SKM-1 treated with dmso at 0.1 percent for 144 hours (cell line): ENCODE measurements around the gene FGF5.
"Not testable (repeated sequence)": the region's sequence is repeated elsewhere in the genome, so short reads cannot be mapped to it uniquely, and the experiment has no call there.

ENCODE experiments used
- DNase-seq: peaks from one replicate; lab custom pipeline; 2025; ENCODE audit not compliant: unreplicated experiment; lab: John Stamatoyannopoulos, UW

Gene FGF5

GRCh38 chr4:80294206-80294605 is 27.7 kb downstream of the FGF5 start:
- DNase-seq: no peak

- DNase-seq: no peak
These were observed 28.9 kb downstream of the FGF5 start for GRCh38 chr4:80295336-80295735.

GRCh38 chr4:80295826-80296225 is 29.4 kb downstream of the FGF5 start:
- DNase-seq: no peak

- no peak for DNase-seq
These were observed 35.4 kb downstream of the FGF5 start for GRCh38 chr4:80301884-80302283.

- DNase-seq: no peak
These were observed 36.3 kb downstream of the FGF5 start for GRCh38 chr4:80302616-80303223.

GRCh38 chr4:80305466-80305865 is 39.0 kb downstream of the FGF5 start:
- DNase-seq: no peak

GRCh38 chr4:80306260-80306659 is 39.8 kb downstream of the FGF5 start:
- DNase-seq: no peak

- DNase-seq: no peak
These were observed 40.8 kb downstream of the FGF5 start for GRCh38 chr4:80307183-80307735.

- no peak for DNase-seq
These were observed 41.5 kb downstream of the FGF5 start for GRCh38 chr4:80307774-80308465.

GRCh38 chr4:80308466-80308822 is 42.0 kb downstream of the FGF5 start:
- no peak for DNase-seq

- DNase-seq: no peak
These were observed 43.0 kb downstream of the FGF5 start for GRCh38 chr4:80309294-80310004.

GRCh38 chr4:80311130-80311529 is 44.7 kb downstream of the FGF5 start:
- no peak for DNase-seq

GRCh38 chr4:80312124-80312523 is 45.7 kb downstream of the FGF5 start:
- DNase-seq: no peak

- DNase-seq: no peak
These were observed 47.2 kb downstream of the FGF5 start for GRCh38 chr4:80313627-80314026.

GRCh38 chr4:80315848-80316247 is 49.4 kb downstream of the FGF5 start:
- DNase-seq: not testable (repeated sequence)

- no peak for DNase-seq
These were observed 54.9 kb downstream of the FGF5 start for GRCh38 chr4:80321341-80321740.

GRCh38 chr4:80321776-80322175 is 55.3 kb downstream of the FGF5 start:
- no peak for DNase-seq

- no peak for DNase-seq
These were observed 56.3 kb downstream of the FGF5 start for GRCh38 chr4:80322716-80323115.

- no peak for DNase-seq
These were observed 57.7 kb downstream of the FGF5 start for GRCh38 chr4:80324171-80324570.

GRCh38 chr4:80331693-80332092 is 65.2 kb downstream of the FGF5 start:
- DNase-seq: no peak

GRCh38 chr4:80333121-80333520 is 66.7 kb downstream of the FGF5 start:
- no peak for DNase-seq

GRCh38 chr4:80334568-80334967 is 68.1 kb downstream of the FGF5 start:
- DNase-seq: no peak
